ENCODE measurements around the gene CACNA1D.

GRCh38 chr3:53550005-53550620, 55.7 kb downstream of the CACNA1D start:
- TF ChIP-seq CTCF (IDR thresholded peaks at IDR 0.05 in 2 of 3, conservative IDR thresholded peaks at IDR 0.05 in 1 of 3; ENCODE audit: borderline replicate concordance in 1 of 3, insufficient read depth in 1 of 3, low read depth in 2 of 3, low read length in 2 of 3) (no peak), EZH2 (IDR thresholded peaks at IDR 0.05) (no peak), POLR2A (IDR thresholded peaks at IDR 0.05; ENCODE audit: borderline replicate concordance, extremely low read depth, insufficient read depth, insufficient read length) (no peak), POLR2AphosphoS5 (IDR thresholded peaks at IDR 0.05; ENCODE audit: low read depth, low read length) (no peak), TCF7L2 (IDR thresholded peaks at IDR 0.05; ENCODE audit: borderline replicate concordance, extremely low read depth, insufficient read depth, insufficient read length) (no peak), ATF3 (IDR thresholded peaks at IDR 0.05) (no peak), SIN3A (IDR thresholded peaks at IDR 0.05; ENCODE audit: low read depth) (no peak), REST (IDR thresholded peaks at IDR 0.05; ENCODE audit: low read depth) (no peak), CEBPB (IDR thresholded peaks at IDR 0.05; ENCODE audit: low read depth) (no peak)

Measured in HCT116 (cell line).